Stimulated activated CD8-positive, alpha-beta memory T cell treated with anti-CD3 and anti-CD28 coated beads, Interleukin-12 subunit alpha, Interleukin-12 subunit beta, amount 100 ng/mL, for 24 hours (primary cell): ENCODE results near the gene IL34.
"Not testable (repeated sequence)": the region's sequence is repeated elsewhere in the genome, so short reads cannot be mapped to it uniquely, and the experiment has no call there.

Experiments
- DNase-seq: peaks from one replicate; pipeline ENCODE4 v3.0.0-alpha.2; 2020; ENCODE audit errors: extremely low read depth

Gene IL34

GRCh38 chr16:70632273-70632672, 14.1 kb upstream of the IL34 start:
- DNase-seq = no peak

GRCh38 chr16:70633617-70634016, 12.7 kb upstream of the IL34 start:
- not testable (repeated sequence) for DNase-seq

GRCh38 chr16:70634861-70635260, 11.5 kb upstream of the IL34 start:
- DNase-seq = no peak

- no peak for DNase-seq
These were observed 10.9 kb upstream of the IL34 start for GRCh38 chr16:70635336-70636016.

- DNase-seq = no peak
These were observed 7.3 kb upstream of the IL34 start for GRCh38 chr16:70638814-70639792.

- DNase-seq = no peak
These were observed 3.7 kb upstream of the IL34 start for GRCh38 chr16:70642633-70643032.

- DNase-seq = not testable (repeated sequence)
These were observed 3.1 kb upstream of the IL34 start for GRCh38 chr16:70643264-70643663.

GRCh38 chr16:70644763-70645597, 1.4 kb upstream of the IL34 start:
- DNase-seq = no peak

GRCh38 chr16:70647441-70648359, 1.3 kb downstream of the IL34 start:
- no peak for DNase-seq

- DNase-seq = no peak
These were observed 2.2 kb downstream of the IL34 start for GRCh38 chr16:70648606-70649005.

- no peak for DNase-seq
These were observed 2.9 kb downstream of the IL34 start for GRCh38 chr16:70649300-70649699.

- no peak for DNase-seq
These were observed 3.9 kb downstream of the IL34 start for GRCh38 chr16:70650216-70650615.

- no peak for DNase-seq
These were observed 5.2 kb downstream of the IL34 start for GRCh38 chr16:70651524-70651923.

GRCh38 chr16:70652322-70652721, 6.0 kb downstream of the IL34 start:
- DNase-seq = no peak

- DNase-seq = no peak
These were observed 7.0 kb downstream of the IL34 start for GRCh38 chr16:70653406-70653805.

GRCh38 chr16:70653809-70654771, 7.7 kb downstream of the IL34 start:
- DNase-seq = peak; percentile 20

GRCh38 chr16:70656065-70656711, 9.8 kb downstream of the IL34 start:
- DNase-seq = no peak

- no peak for DNase-seq
These were observed 10.4 kb downstream of the IL34 start for GRCh38 chr16:70656712-70657263.

GRCh38 chr16:70657956-70658355, 11.6 kb downstream of the IL34 start:
- no peak for DNase-seq
